Erythroblast (primary cell): ENCODE data around the gene C20orf96.

Experiments used
- GATA1 ChIP-seq: IDR thresholded peaks from 2 replicates; pipeline ENCODE4 v1.6.1; 2011; ENCODE audit warnings: low read depth, mild to moderate bottlenecking, control low read depth, low read length, moderate library complexity
- POLR2A ChIP-seq: IDR thresholded peaks from 2 replicates; pipeline ENCODE4 v1.6.1; 2011; ENCODE audit warnings: mild to moderate bottlenecking, low read length

DNA sequence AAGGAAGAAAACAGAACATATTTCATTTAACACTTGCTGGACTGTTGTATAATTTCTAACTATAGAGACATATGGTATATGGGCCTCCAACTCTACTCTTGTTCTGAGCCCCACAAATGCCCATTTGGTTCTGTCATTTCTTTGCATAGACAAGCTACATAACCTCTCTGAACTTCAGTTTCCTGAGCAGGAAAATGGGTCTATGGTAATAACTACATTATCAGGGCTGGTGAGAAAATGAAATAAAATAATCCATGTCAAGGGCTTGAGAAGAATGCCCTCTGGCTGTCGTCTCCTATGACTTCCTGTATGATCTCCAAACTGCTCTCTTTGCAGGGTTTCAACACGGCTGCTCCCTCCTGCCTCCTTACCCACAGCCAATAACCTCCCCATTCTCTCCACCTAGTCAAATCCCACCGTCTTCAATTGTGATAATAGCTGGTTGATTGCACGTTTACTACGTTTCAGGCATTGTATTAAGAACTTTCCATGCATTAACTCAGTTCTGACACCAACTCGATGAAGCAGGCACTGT lies 18.8 kb upstream of the C20orf96 start:
- TF ChIP-seq POLR2A (no peak), GATA1 (no peak)
